Activated T-cell treated with anti-CD3 and anti-CD28 coated beads for 1 hour (primary cell): ENCODE results near the gene KLHL9.

Experiments
- DNase-seq: peaks from one replicate; pipeline ENCODE4 v3.0.0-alpha.2; 2020; ENCODE audit warnings: low read depth

Gene KLHL9

DNA sequence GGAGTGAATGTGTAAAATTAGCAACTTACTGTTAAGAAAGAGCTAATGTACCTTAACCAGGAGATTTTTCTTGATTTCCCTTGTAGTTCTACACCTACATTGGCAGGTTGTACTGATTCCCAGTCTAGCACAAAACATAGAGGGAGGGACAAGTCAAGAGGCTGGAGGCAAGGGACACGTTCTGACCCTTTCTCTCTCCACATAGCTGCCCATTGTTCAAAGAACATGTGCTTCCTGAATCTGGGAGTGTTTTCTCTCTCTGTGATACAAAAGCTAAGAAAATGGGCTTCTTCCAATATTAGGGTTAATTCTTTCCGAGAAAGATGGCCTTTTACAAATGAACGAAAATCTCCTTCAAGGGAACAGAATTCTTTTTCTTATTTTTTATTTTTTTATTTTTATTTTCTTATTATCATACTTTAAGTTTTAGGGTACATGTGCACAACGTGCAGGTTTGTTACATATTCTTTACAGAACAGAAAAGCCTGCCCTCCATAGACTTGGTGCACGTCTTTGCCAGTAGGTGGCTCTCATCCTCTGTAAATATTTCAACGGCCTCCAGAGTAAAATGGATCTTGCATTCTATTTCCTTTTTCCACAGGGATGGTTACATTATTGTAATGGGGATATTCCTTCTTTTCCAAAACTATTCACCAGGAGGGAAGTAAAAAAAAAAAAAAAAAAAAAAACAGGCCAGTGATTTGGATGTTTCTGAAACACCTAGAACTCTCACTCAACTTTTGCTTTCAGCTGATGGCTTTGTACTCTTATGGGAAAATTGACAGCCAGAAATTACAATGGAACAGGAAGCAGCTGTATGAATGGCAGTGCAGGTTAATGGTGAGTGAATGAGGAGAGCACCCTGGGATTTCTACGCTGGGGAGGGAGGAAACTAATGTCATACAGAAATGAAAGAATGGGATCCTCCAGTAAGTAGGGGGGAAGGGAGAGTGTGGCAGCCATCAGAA, 17.0 kb downstream of the KLHL9 start:
- no peak for DNase-seq

DNA sequence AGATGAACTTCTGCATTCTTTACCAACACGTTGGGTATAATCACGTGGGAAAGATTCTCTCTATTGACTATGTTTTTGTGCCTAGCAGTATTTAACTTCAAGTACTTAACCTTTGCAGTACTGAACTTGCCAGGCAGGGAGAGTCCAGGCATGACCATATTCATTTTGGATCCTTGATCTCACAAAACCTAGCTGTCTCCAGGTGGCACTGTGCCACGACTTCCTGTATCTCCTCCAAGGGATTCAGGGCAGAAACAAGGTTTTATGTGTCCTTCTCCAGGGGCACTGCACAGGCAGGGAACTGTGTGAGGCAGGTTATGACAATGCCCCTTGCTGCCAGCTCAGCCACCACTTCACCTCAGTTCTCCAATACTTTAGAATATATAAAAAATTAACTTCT, 18.3 kb downstream of the KLHL9 start:
- no peak for DNase-seq

DNA sequence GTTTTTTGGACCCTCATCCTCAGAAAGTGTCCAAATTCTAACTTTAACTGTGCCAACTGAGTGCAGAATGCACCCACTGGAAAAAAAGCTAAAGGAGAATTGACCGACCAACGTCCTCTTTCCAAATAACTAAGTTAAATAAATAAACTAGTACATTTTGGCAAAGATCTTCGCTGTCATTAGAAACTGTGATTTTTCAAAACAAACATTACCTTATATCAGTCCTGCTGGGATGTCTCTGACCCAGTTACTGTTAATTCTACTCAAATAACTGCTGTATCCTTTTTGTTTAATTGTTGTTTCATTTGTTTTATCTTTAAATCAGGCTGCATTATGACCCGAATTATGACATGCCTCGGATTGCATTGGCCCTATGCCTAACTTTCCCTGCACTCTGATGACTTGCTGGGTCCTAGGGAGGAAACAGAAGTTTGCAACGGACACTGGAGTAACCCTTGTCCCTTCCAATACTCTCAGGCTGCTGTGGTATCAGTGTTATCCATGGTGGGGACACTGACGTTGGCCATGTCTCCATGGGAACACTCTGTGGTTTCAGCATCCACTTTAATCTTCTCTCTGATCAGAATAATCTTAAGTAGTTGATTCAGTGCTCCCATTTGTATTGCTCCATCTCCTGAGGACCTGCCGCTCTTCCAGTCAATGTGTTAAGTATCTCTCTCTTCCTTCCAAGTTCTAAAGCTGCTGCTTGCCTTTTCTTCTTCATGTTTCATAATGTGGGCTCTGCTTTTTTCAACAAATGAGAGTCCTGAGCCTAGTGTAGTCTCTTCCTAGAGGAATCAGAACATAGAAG, 19.0 kb downstream of the KLHL9 start:
- no peak for DNase-seq

DNA sequence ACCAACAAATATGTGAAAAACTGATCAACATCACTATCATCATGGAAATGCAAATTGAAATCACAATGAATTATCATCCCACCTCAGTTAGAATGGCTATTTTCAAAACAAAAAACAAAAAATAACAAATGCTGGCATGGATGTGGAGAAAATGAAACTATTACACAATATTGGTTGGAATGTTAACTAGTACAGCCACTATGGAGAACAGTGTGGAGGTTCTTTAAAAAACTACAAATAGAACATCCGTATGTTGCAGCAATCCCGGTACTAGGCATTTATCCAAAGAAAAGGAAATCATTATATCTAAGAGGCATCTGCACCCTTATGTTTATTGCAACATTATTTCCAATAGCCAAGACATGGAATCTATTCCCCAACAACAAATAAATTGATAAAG, 21.1 kb downstream of the KLHL9 start:
- DNase-seq: no peak

- no peak for DNase-seq
Observed at GRCh38 chr9:21311889-21312288, 23.3 kb downstream of the KLHL9 start.

GRCh38 chr9:21305213-21305612, 30.0 kb downstream of the KLHL9 start, which contains the start of gene IFNA5:
Gene IFNA5, minus strand, starts transcription at chr9:21305313. Its CDS starts 57 bp downstream, at chr9:21305256.
- no peak for DNase-seq

DNA sequence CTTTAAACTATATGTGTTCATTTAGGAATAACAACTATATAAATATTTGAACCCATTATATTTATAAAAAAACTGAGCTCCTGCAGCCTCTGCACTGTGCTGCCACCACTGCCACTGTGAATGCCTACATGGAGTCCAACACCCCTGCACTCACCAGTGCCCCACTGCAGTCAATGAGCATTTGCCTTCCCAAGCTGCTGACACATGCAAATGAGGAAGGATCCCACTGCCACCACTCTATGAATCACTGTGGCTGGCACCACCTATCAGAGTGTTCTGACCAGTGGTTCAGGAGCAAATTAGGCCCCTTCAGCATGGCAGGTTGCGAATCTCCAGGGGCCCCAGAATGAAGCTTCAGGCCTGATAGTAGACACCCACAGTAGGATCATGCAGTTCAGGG, 39.2 kb downstream of the KLHL9 start:
- no peak for DNase-seq

DNA sequence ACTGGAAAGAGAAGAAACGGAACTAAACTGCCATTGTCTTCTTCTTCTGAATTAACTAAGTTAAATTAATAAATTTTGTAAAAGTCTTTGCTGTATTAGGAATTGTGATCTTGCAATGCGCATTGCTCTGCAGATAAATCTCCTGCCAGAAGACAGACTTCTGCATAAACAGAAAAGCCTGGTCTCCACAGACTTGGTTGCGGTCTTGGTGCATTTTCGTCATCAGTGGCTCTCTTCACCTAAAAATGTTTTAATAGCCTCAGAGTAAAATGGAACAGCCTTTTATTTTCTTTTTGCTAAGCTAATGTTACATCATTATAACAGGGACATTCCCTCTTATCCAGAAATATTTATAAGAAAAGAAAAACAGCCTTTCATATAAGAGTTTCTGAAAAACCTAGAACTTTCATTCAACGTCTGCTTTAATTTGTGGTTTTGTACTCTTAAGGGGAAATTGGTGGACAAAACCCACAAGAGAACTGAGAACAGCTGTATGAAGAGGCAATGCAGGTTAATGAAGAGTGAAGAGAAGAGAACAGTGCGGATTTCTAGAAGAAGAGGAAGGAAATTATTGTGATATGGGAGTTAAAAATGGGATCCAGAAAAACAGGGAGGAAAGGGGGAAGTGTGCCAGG, 40.2 kb downstream of the KLHL9 start:
- DNase-seq: no peak

DNA sequence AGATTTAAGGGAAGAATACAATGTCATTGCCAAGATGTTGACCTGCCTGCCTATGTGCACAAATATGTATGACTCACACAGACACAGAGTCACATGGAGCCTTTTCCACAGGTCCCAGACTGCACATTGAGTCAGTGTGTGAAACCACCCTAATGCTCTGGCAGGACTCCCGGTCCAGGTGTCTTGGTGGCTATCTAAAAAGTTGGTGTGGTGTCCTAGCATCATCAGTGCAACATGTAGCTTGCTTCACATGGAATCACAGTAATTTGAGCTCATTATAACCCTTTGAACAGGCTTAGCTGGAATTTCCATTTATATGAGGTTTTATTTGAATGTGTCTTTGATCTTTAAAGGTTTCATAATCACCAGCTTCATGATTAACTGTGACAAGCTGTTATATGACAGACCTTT, 40.8 kb downstream of the KLHL9 start:
- DNase-seq: no peak

DNA sequence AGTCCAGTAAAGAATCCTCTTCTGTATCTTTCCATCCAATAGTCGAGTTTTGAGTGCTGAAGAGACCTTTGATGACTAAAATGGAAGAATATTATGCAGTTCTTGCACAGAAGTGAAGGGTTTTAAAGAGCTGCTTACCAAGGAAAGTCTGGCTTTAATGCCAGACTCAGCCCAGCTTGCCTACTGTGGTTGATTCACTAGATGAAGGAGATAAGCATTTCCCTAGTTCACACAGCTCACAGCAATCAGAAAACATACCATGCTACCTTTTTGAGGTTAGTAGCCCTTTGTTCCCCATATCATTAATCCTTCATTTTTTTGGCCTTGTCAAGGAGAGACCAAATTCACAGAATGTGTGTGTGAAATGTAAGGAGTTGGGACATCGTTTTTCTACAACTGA, 45.4 kb downstream of the KLHL9 start:
- DNase-seq: no peak

- DNase-seq: no peak
Observed at GRCh38 chr9:21287280-21287679, 47.9 kb downstream of the KLHL9 start.

DNA sequence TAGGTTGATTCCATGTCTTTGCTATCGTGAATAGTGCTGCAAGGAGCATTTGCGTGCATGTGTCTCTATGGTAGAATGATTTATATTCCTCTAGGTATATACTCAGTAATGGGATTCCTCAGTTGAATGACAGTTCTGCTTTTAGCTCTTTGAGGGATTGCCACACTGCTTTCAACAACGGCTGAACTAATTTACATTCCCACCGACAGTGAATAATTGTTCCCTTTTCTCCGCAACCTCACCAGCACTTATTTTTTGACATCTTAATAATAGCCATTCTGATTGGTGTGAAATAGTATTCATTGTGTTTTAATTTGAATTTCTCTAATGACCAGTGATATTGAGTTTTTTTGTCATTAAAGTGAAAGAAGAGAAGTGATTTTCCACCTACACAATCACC, 48.5 kb downstream of the KLHL9 start:
- no peak for DNase-seq

GRCh38 chr9:21286099-21286498, 49.1 kb downstream of the KLHL9 start:
- DNase-seq: no peak

DNA sequence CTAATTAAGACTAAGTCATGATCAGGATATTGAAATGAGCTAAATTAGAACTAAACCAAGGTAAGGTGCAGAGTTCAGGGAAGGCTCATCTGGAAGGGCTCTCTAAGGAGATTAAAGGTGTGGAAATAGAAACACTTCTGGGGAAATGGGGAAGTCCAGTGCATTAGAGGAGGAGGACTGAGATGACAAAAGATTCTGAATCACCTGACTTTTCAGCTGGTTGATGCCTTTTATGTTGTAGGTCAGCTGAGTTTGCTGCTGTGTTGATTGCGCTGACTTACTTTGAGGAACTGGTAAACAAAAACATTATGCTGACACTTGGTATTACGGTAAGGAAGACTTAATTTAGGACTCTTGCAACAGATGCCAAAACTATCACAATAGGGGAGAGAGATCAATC, 53.9 kb downstream of the KLHL9 start:
- DNase-seq: no peak
